ENCODE results near the gene RIN3.

Gene RIN3

DNA sequence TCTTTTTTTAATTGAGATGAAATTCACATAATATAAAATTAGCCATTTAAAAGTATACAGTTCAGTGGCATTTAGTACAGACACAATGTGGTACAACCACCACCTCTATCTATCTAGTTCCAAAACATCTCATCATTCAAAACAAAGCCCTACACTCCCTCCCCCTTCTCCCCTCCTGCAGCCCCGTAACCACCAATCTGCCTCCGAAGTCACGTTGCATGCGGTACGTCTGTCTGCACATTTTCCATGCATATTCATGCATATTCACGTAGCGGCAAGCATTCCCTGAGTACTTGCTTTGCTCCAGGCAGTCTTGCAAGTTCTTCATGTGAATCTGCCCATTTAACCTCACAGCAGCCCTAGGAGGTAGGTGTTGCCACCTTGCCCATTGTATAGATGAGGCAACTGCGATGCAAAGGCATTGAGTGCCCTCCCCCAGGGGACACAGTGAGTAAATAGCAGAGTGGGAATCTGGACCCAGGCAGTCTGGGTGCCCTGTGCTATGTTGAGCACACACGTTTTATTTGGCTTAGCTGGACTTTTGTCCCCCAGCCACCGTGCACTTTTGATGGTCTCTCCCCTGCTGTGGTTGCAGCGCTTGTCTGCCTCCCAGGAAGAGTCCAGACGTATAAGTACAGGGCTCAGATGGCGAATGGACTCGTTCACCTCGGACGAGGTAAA is 43.4 kb downstream of the RIN3 start:
- no peak for DNase-seq (ENCODE audit: low read depth, low spot score)
- in situ Hi-C loops (cut with HindIII; ENCODE audit: low sequenced_read_pairs), result no loop called here
- no peak overlapping the region for H3K4me3 ChIP-seq (ENCODE audit: low read depth, low read length)
- TF ChIP-seq, protein P1, sequence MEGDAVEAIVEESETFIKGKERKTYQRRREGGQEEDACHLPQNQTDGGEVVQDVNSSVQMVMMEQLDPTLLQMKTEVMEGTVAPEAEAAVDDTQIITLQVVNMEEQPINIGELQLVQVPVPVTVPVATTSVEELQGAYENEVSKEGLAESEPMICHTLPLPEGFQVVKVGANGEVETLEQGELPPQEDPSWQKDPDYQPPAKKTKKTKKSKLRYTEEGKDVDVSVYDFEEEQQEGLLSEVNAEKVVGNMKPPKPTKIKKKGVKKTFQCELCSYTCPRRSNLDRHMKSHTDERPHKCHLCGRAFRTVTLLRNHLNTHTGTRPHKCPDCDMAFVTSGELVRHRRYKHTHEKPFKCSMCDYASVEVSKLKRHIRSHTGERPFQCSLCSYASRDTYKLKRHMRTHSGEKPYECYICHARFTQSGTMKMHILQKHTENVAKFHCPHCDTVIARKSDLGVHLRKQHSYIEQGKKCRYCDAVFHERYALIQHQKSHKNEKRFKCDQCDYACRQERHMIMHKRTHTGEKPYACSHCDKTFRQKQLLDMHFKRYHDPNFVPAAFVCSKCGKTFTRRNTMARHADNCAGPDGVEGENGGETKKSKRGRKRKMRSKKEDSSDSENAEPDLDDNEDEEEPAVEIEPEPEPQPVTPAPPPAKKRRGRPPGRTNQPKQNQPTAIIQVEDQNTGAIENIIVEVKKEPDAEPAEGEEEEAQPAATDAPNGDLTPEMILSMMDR (IDR thresholded peaks at IDR 0.05; ENCODE audit: low read depth, low read length), result no peak

DNA sequence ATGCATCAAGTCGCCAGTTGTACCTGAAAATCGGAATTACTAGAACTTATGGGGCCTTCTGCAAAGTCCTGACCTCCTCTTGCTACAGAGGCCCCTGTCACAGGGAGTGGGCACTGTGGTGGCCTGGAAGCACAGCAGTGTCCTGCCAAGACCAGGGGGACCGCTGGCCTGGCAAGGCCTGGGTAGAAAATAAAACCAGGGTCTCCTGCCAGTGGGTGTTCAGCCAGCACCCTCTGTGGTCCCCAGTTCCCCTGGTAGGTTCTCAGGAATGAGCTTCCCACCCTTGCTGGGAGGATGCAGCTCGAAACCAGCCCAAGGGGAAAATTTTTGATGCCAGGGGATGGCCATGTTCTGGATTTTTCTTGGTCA is 43.9 kb downstream of the RIN3 start:
- no peak overlapping the region for H3K4me3 ChIP-seq (ENCODE audit: low read depth, low read length)
- in situ Hi-C loops (cut with HindIII; ENCODE audit: low sequenced_read_pairs), result no loop called here
- no peak for DNase-seq (ENCODE audit: low read depth, low spot score)
- TF ChIP-seq, protein P1 (IDR thresholded peaks at IDR 0.05; ENCODE audit: low read depth, low read length), result no peak

DNA sequence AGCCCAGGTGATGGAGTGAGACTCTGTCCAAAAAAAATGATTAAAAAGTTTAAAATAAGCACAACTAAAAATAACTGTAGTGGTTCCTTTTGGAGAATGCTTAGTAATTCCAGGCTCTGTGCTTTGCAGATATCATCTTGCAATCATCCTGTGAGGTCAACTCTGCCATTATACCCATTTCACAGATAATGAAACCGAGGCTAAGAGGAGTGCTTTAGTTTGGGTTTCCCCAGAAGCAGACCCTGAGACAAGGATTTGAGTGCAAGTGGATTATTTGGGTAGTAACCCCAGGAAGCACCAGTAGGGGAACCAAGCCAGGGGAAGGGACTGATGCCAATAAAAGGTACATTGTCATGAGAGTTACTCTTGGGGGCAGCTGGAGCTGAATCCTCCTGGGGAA is 44.7 kb downstream of the RIN3 start:
- TF ChIP-seq, protein P1 (IDR thresholded peaks at IDR 0.05; ENCODE audit: low read depth, low read length), result no peak
- no peak overlapping the region for H3K4me3 ChIP-seq (ENCODE audit: low read depth, low read length)
- no peak for DNase-seq (ENCODE audit: low read depth, low spot score)
- in situ Hi-C loops (cut with HindIII; ENCODE audit: low sequenced_read_pairs), result no loop called here

DNA sequence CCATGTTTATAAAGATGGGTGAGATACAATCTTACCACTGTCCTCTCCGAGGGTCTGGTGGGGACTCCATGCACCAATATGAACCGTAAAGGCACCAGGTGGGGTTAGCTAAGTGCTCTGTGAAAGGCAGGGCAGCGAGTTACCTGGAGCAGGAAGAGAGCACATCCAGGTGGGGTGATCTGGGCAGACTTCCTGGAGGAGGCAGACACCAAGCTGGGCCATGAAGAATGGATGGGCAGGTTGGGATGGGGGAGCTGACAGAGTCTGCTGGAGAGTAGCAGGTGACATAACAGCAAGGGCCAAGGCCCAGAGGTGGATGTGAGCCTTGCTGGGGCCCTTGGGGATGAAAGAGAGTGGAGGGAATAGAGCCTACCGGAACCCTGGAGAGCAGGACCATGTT is 45.9 kb downstream of the RIN3 start:
- in situ Hi-C loops (cut with HindIII; ENCODE audit: low sequenced_read_pairs), result no loop called here
- TF ChIP-seq, protein P1 (IDR thresholded peaks at IDR 0.05; ENCODE audit: low read depth, low read length), result no peak
- no peak for DNase-seq (ENCODE audit: low read depth, low spot score)
- H3K4me3 ChIP-seq (ENCODE audit: low read depth, low read length), result no peak overlapping the region

DNA sequence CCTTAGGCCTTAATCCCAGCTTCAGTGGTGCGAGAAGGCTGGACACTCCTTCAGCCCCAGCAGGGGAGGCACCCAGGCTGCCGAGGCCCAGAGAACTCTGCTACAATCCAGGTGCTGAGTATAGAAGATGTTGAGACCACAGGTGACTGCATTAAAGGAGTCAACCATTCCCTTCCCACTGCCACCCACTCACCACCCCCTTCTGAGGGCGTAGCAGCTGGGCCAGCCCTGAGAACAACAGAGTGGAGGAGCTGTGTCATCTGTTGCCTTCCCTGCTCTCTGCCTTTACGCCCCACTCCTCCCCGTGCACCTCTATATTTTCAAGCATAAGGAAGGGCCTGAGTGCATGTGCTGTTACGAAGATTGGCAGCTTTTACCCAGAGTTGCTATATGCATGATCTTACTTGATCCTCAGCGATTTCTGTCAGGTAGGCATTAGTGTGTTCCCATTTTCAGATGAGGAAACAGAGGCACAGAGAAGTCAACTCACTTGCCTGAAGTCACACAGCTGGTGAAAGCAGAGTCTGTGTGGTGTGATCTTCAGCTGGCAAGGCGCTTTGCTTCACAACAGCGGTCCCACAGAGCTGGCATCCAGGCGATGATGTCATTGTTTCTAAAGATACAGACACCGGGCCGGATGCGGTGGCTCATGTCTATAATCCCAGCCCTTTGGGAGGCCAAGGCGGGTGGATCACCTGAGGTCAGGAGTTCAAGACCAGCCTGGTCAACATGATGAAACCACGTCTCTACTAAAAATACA is 46.7 kb downstream of the RIN3 start:
- DNase-seq (ENCODE audit: low read depth, low spot score), result no peak

DNA sequence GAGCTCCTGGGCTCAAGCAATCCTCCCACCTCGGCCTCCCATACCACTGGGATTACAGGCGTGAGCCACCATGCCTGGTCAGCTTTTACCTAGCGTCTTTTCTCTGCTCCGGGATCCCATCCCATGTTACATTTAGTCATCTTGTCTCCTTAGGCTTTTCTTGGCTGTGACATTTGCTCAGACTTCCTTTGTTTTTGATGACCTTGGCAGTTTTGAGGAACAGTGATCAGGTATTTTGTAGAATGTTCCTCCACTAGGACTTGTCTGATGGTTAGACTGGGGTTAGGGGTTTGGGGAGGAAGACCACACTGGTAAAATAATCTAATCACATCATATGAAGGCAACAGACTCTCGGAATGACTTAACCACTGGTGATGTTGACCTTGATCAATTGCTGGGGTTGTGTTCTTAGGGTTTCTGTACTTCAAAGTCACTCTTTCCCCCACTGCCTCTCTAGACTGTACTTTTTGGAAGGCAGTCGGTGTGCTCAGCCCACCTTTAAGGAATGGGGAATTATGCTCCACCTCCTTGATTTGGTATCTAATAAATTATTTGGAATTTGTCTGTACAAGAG is 48.4 kb downstream of the RIN3 start:
- TF ChIP-seq, protein P1 (IDR thresholded peaks at IDR 0.05; ENCODE audit: low read depth, low read length), result no peak
- no peak for DNase-seq (ENCODE audit: low read depth, low spot score)
- in situ Hi-C loops (cut with HindIII; ENCODE audit: low sequenced_read_pairs), result no loop called here

More for the DNA sequence above, 46.7 kb downstream of the RIN3 start:
- TF ChIP-seq, protein P1 (IDR thresholded peaks at IDR 0.05; ENCODE audit: low read depth, low read length), result no peak
- in situ Hi-C loops (cut with HindIII; ENCODE audit: low sequenced_read_pairs), result no loop called here
- no peak overlapping the region for H3K4me3 ChIP-seq (ENCODE audit: low read depth, low read length)

More for the DNA sequence above, 48.4 kb downstream of the RIN3 start:
- H3K4me3 ChIP-seq (ENCODE audit: low read depth, low read length), result no peak overlapping the region
